MM.1S (cell line): ENCODE results near the gene OR1J2.
"Not testable (repeated sequence)": the region's sequence is repeated elsewhere in the genome, so short reads cannot be mapped to it uniquely, and the experiment has no call there.

Experiments used
- DNase-seq: peaks from one replicate; pipeline ENCODE4 v3.0.0-alpha.2; 2015
- H2AFZ ChIP-seq: fragments of 300-600 bp; sonication (generic); 2 replicates; pipeline ENCODE4 v1.6.0; 2016; ENCODE audit warnings: antibody characterized with exemption, low read length
- H3F3A ChIP-seq: fragments of 300-600 bp; sonication (generic); 2 replicates; pipeline ENCODE4 v1.6.1; 2016; ENCODE audit warnings: mild to moderate bottlenecking, antibody characterized with exemption, low read length, moderate library complexity, mixed read lengths; ENCODE audit not compliant: insufficient read depth
- H3K27ac ChIP-seq: fragments of 300-600 bp; sonication (generic); 2 replicates; pipeline ENCODE4 v1.5.1; 2016; ENCODE audit warnings: mild to moderate bottlenecking, low read length
- H3K27me3 ChIP-seq: fragments of 300-600 bp; sonication (generic); replicated peaks from 2 replicates; pipeline ENCODE4 v1.6.0; 2016; ENCODE audit warnings: low read length; ENCODE audit not compliant: insufficient read depth
- H3K36me3 ChIP-seq: fragments of 300-600 bp; sonication (generic); replicated peaks from 2 replicates; pipeline ENCODE4 v1.6.1; 2016; ENCODE audit warnings: mild to moderate bottlenecking, low read length, mixed read lengths; ENCODE audit not compliant: insufficient read depth
- H3K4me1 ChIP-seq: fragments of 300-600 bp; sonication (generic); 2 replicates; pipeline ENCODE4 v1.6.1; 2016; ENCODE audit warnings: low read length, mixed read lengths
- H3K4me2 ChIP-seq: fragments of 300-600 bp; sonication (generic); 2 replicates; pipeline ENCODE4 v1.6.0; 2016; ENCODE audit warnings: low read depth, low read length
- H3K4me3 ChIP-seq: fragments of 300-600 bp; sonication (generic); 2 replicates; pipeline ENCODE4 v1.5.1; 2016; ENCODE audit warnings: low read length, mixed read lengths
- H3K79me2 ChIP-seq: fragments of 300-600 bp; sonication (generic); 2 replicates; pipeline ENCODE4 v1.6.1; 2016; ENCODE audit warnings: mixed run types, low read length, mixed read lengths
- H3K9ac ChIP-seq: fragments of 300-600 bp; sonication (generic); 2 replicates; pipeline ENCODE4 v1.6.1; 2016; ENCODE audit warnings: low read length, mixed read lengths
- H3K9me2 ChIP-seq: fragments of 300-600 bp; sonication (generic); replicated peaks from 2 replicates; pipeline ENCODE4 v1.6.1; 2016; ENCODE audit warnings: mild to moderate bottlenecking, low read length, mixed read lengths; ENCODE audit not compliant: insufficient read depth
- H3K9me3 ChIP-seq: fragments of 300-600 bp; sonication (generic); replicated peaks from 2 replicates; pipeline ENCODE4 v1.6.1; 2016; ENCODE audit warnings: mild to moderate bottlenecking, low read length, mixed read lengths; ENCODE audit not compliant: insufficient read depth
- H4K20me1 ChIP-seq: fragments of 300-600 bp; sonication (generic); 2 replicates; pipeline ENCODE4 v1.6.1; 2016; ENCODE audit warnings: mild to moderate bottlenecking, low read length, moderate library complexity, mixed read lengths; ENCODE audit not compliant: insufficient read depth
- EZH2 ChIP-seq: fragments of 300-600 bp; sonication (generic); optimal IDR thresholded peaks from 2 replicates; pipeline ENCODE3; 2017; ENCODE audit warnings: low read depth, mild to moderate bottlenecking, antibody characterized with exemption, low read length, mixed read lengths
- EZH2phosphoT487 ChIP-seq: fragments of 300-600 bp; sonication (generic); IDR thresholded peaks from 2 replicates; pipeline ENCODE4 v1.6.1; 2018; ENCODE audit warnings: antibody characterized with exemption, low read length
- TF ChIP-seq, protein P1 (sequence below): fragments of 300-600 bp; sonication (generic); IDR thresholded peaks from 2 replicates; pipeline ENCODE4 v1.5.1; 2016; ENCODE audit warnings: antibody characterized with exemption, low read length, mixed read lengths

OR1J2 gene

DNA sequence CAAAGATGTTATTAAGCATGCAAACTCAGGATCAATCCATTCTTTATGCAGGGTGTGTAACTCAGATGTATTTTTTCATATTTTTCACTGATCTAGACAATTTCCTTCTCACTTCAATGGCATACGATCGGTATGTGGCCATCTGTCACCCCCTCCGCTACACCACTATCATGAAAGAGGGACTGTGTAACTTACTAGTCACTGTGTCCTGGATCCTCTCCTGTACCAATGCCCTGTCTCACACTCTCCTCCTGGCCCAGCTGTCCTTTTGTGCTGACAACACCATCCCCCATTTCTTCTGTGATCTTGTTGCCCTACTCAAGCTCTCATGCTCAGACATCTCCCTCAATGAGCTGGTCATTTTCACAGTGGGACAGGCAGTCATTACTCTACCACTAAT, 8.8 kb downstream of the OR1J2 start:
- Histone ChIP-seq H3K9me3 (no peaks in the 10 kb centered on the region), H3K27me3 (no peaks in the 10 kb centered on the region), H3K4me1 (no peaks in the 10 kb centered on the region), H3K9ac (no peak overlapping the region), H3K4me2 (no peak overlapping the region), H3F3A (no peaks in the 10 kb centered on the region), H3K4me3 (no peak overlapping the region), H3K9me2 (no peaks in the 10 kb centered on the region), H2AFZ (no peak overlapping the region), H3K27ac (no peak overlapping the region), H3K79me2 (no peaks in the 10 kb centered on the region), H4K20me1 (no peaks in the 10 kb centered on the region), H3K36me3 (no peaks in the 10 kb centered on the region)
- TF ChIP-seq, protein P1, sequence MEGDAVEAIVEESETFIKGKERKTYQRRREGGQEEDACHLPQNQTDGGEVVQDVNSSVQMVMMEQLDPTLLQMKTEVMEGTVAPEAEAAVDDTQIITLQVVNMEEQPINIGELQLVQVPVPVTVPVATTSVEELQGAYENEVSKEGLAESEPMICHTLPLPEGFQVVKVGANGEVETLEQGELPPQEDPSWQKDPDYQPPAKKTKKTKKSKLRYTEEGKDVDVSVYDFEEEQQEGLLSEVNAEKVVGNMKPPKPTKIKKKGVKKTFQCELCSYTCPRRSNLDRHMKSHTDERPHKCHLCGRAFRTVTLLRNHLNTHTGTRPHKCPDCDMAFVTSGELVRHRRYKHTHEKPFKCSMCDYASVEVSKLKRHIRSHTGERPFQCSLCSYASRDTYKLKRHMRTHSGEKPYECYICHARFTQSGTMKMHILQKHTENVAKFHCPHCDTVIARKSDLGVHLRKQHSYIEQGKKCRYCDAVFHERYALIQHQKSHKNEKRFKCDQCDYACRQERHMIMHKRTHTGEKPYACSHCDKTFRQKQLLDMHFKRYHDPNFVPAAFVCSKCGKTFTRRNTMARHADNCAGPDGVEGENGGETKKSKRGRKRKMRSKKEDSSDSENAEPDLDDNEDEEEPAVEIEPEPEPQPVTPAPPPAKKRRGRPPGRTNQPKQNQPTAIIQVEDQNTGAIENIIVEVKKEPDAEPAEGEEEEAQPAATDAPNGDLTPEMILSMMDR: no peak
- TF ChIP-seq EZH2phosphoT487: no peak
- TF ChIP-seq EZH2: no peak
- no peak for DNase-seq

DNA sequence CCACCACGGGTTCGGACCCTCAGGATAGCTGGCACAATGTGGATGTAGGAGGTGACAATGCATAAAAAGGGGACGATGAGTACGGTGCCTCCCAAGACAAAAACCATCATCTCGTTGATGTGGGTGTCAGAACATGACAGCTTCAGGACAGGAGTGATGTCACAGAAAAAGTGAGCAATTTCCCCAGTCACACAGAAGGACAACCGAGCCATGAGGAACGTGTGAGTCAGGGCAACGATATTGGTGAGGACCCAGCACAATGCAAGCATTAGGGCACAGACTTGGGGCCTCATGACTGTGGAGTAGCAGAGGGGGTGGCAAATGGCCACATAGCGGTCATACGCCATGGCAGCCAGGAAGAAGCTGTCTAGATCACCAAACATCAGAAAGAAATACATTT, 16.0 kb downstream of the OR1J2 start:
- Histone ChIP-seq H3K4me2 (no peak overlapping the region), H3K27ac (no peak overlapping the region), H3K4me1 (no peaks in the 10 kb centered on the region), H4K20me1 (no peaks in the 10 kb centered on the region), H3K79me2 (no peaks in the 10 kb centered on the region), H3K9ac (no peak overlapping the region), H3K9me2 (no peaks in the 10 kb centered on the region), H3K36me3 (no peaks in the 10 kb centered on the region), H3F3A (no peaks in the 10 kb centered on the region), H3K9me3 (no peaks in the 10 kb centered on the region), H3K4me3 (no peak overlapping the region), H3K27me3 (no peaks in the 10 kb centered on the region), H2AFZ (no peak overlapping the region)
- no peak for TF ChIP-seq EZH2
- TF ChIP-seq, protein P1: no peak
- no peak for TF ChIP-seq EZH2phosphoT487
- no peak for DNase-seq

DNA sequence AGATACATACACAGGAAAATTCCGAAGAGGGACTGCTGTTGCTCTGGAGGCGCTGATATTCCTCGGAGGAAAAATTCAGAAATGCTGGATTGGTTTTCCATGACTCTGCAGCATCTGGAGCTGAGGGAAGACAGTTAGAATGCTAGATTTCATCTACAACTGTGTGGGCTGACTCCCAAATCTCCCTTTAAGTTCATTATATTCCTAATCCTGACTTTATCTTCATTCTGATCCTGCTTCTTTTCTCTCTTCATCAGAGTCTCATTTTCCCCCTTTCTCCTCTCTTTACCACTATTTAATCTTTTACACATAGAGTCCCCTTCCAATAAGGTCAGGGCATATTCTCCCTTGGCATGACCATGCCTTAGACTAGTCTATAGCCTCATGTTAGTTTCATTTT, 16.6 kb downstream of the OR1J2 start, which contains the start of gene OR1N1:
Gene OR1N1 (minus strand): TSS at position 101 of the 400 bp plus-strand sequence. CDS start 0 bp downstream, at position 101.
- no peaks in the 10 kb centered on the region for H3K36me3 ChIP-seq

DNA sequence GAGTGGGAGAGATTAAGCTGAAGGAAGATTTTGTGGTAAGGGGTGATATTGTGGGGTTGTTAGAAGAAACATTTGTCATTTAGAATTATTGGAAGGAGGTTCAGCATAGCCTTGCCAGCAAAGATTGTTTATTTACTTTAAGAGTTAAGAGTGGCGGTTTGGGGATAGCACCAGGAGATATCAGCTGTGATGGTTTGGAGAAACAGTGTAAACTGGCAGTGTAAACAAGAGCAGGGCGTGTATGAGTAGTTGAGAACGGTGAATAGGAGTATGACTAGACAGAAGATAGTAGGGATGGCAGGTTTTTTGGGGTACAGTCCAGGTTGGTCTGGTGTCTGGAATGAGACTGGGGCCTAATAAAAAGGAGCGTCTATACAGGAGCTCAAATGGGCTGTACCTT, 20.6 kb downstream of the OR1J2 start:
- H3K27me3 ChIP-seq, H3K27ac ChIP-seq, H3K4me2 ChIP-seq, H3K9ac ChIP-seq, DNase-seq, H4K20me1 ChIP-seq, H2AFZ ChIP-seq, H3K36me3 ChIP-seq, H3K79me2 ChIP-seq, H3K9me3 ChIP-seq, H3K9me2 ChIP-seq, H3K4me3 ChIP-seq, H3K4me1 ChIP-seq, H3F3A ChIP-seq: not testable (repeated sequence)

More for the DNA sequence above, 16.6 kb downstream of the OR1J2 start, which contains the start of gene OR1N1:
- no peaks in the 10 kb centered on the region for H3F3A ChIP-seq
- H3K9me2 ChIP-seq: no peaks in the 10 kb centered on the region
- TF ChIP-seq, protein P1: no peak
- TF ChIP-seq EZH2 (no peak), EZH2phosphoT487 (no peak)
- H3K27me3 ChIP-seq: no peaks in the 10 kb centered on the region
- H3K4me1 ChIP-seq: no peaks in the 10 kb centered on the region
- H3K4me3 ChIP-seq: no peak within 1 kb of the TSS
- no peaks in the 10 kb centered on the region for H3K9me3 ChIP-seq
- no peak within 1 kb of the TSS for H3K27ac ChIP-seq
- DNase-seq: no peak
- H3K9ac ChIP-seq: no peak within 1 kb of the TSS
- no peak within 1 kb of the TSS for H2AFZ ChIP-seq
- no peak within 1 kb of the TSS for H3K4me2 ChIP-seq
- no peaks in the 10 kb centered on the region for H3K79me2 ChIP-seq
- no peaks in the 10 kb centered on the region for H4K20me1 ChIP-seq
